GM19351 (cell line): ENCODE measurements around the gene TTYH1.

Experiments used
- ATAC-seq: cut with Tn5 transposase; IDR thresholded peaks from one replicate; pipeline ENCODE4 v1.9.1; 2021; ENCODE audit warnings: mild to moderate bottlenecking, moderate library complexity; ENCODE audit not compliant: unreplicated experiment

Gene TTYH1

GRCh38 chr19:54473892-54474372 is 58.7 kb downstream of the TTYH1 start:
- no peak for ATAC-seq

- ATAC-seq = no peak
Measured at GRCh38 chr19:54475706-54476105, 60.4 kb downstream of the TTYH1 start.

GRCh38 chr19:54477650-54478049 is 62.4 kb downstream of the TTYH1 start:
- no peak for ATAC-seq

GRCh38 chr19:54478677-54479266 is 63.5 kb downstream of the TTYH1 start:
- ATAC-seq = no peak

- no peak for ATAC-seq
Measured at GRCh38 chr19:54480051-54480450, 64.8 kb downstream of the TTYH1 start.

GRCh38 chr19:54481326-54481930 is 66.2 kb downstream of the TTYH1 start:
- ATAC-seq = no peak

GRCh38 chr19:54482889-54483288 is 67.6 kb downstream of the TTYH1 start:
- ATAC-seq = no peak

- no peak for ATAC-seq
Measured at GRCh38 chr19:54484451-54484850, 69.2 kb downstream of the TTYH1 start.

- no peak for ATAC-seq
Measured at GRCh38 chr19:54485851-54486250, 70.6 kb downstream of the TTYH1 start.
